A549 (cell line): ENCODE results near the gene PCNT. TPM values are rescaled to one million over a fixed set of nuclear protein-coding genes. Genes with fewer than 3 reads are reported as not detected.
"Not testable (repeated sequence)": the region's sequence is repeated elsewhere in the genome, so short reads cannot be mapped to it uniquely, and the experiment has no call there.

ENCODE experiments used
- ATAC-seq, 2 experiments: fragments of 200-7000 bp in 1 of 2; fragments of >200 bp in 1 of 2; cut with Nextera tagmentation in 1 of 2; cut with Tn5 transposase in 1 of 2; 3 replicates each; pipeline versions ENCODE4 v1.8.0 to v1.9.1; 2018 to 2020; ENCODE audit warnings: mild to moderate bottlenecking in 1 of 2, moderate library complexity in 1 of 2
- CTCF ChIA-PET: fragments of 300-600 bp; sonication (Branson Sonifier 250); formaldehyde crosslinking; extraction: SDS; loops from one replicate; lab custom pipeline; 2021; ENCODE audit warnings: antibody characterized with exemption, inconsistent platforms; lab: Yijun Ruan, JAX
- POLR2A ChIA-PET: fragments of 350-600 bp; formaldehyde crosslinking; extraction: SDS; loops from one replicate; lab custom pipeline; 2021; ENCODE audit warnings: antibody characterized with exemption, inconsistent platforms; lab: Yijun Ruan, JAX
- DNase-seq, 2 experiments: peaks; one replicate each; pipeline versions ENCODE4 v3.0.0 to v3.0.0-alpha.2; 2011 to 2016; ENCODE audit warnings: low read depth in 1 of 2, low spot score in 1 of 2
- FAIRE-seq: peaks from 2 replicates; lab custom pipeline; 2011; peaks lifted over from hg19 to GRCh38; lab: Jason Lieb, UNC
- H3K27ac ChIP-seq, 2 experiments: fragments of >200 bp; sonication (Bioruptor Twin); formaldehyde crosslinking; 3 replicates each; pipeline ENCODE4 v1.5.1; 2016 to 2017
- H3K4me1 ChIP-seq: fragments of >200 bp; sonication (Bioruptor Twin); formaldehyde crosslinking; 3 replicates; pipeline ENCODE4 v1.6.1; 2016
- H3K4me2 ChIP-seq: fragments of >200 bp; sonication (Bioruptor Twin); formaldehyde crosslinking; 3 replicates; pipeline ENCODE4 v1.6.1; 2016
- H3K4me3 ChIP-seq: fragments of >200 bp; sonication (Bioruptor Twin); formaldehyde crosslinking; 3 replicates; pipeline ENCODE4 v1.5.1; 2016
- H3K9me3 ChIP-seq: fragments of >200 bp; sonication (Bioruptor Twin); formaldehyde crosslinking; 3 replicates; pipeline ENCODE4 v1.6.1; 2016
- ATOH8 ChIP-seq: fragments of 250-450 bp; sonication (Bioruptor Pico); IDR thresholded peaks from 2 replicates; pipeline ENCODE4 v1.5.0; 2020; ENCODE audit warnings: low read depth, mild to moderate bottlenecking, moderate library complexity
- BCL3 ChIP-seq: fragments of >200 bp; sonication (Bioruptor Twin); formaldehyde crosslinking; IDR thresholded peaks from 3 replicates; pipeline ENCODE4 v1.6.1; 2016
- BHLHE40 ChIP-seq: IDR thresholded peaks from 2 replicates; pipeline ENCODE4 v1.6.1; 2012; ENCODE audit warnings: low read depth, low read length, inconsistent platforms
- CBX2 ChIP-seq: fragments of 200-600 bp; sonication (generic); IDR thresholded peaks from 2 replicates; pipeline ENCODE4 v1.6.1; 2016; ENCODE audit warnings: low read depth, mild to moderate bottlenecking, borderline replicate concordance
- CTCF ChIP-seq: fragments of >200 bp; sonication (Bioruptor Twin); formaldehyde crosslinking; IDR thresholded peaks from 3 replicates; pipeline ENCODE4 v1.5.1; 2016
- EHMT2 ChIP-seq: fragments of 200-600 bp; sonication (generic); IDR thresholded peaks from 2 replicates; pipeline ENCODE4 v1.6.1; 2016; ENCODE audit warnings: antibody characterized with exemption, low read depth, mild to moderate bottlenecking, moderate library complexity
- ELK1 ChIP-seq: fragments of 150-350 bp; IDR thresholded peaks from 2 replicates; pipeline ENCODE4 v1.6.1; 2014; ENCODE audit warnings: low read depth, mild to moderate bottlenecking, low read length
- ESRRA ChIP-seq: fragments of 150-350 bp; IDR thresholded peaks from 2 replicates; pipeline ENCODE4 v1.6.1; 2014; ENCODE audit warnings: mild to moderate bottlenecking, low read length, borderline replicate concordance
- HDAC2 ChIP-seq: fragments of 200-600 bp; sonication (generic); IDR thresholded peaks from 2 replicates; pipeline ENCODE4 v1.6.1; 2016
- HES2 ChIP-seq: fragments of >200 bp; sonication (Bioruptor Twin); formaldehyde crosslinking; IDR thresholded peaks from 2 replicates; pipeline ENCODE4 v1.6.1; 2016
- JUNB ChIP-seq: fragments of >200 bp; sonication (Bioruptor Twin); formaldehyde crosslinking; IDR thresholded peaks from 2 replicates; pipeline ENCODE4 v1.6.1; 2016
- MAX ChIP-seq: IDR thresholded peaks from 2 replicates; pipeline ENCODE4 v1.6.1; 2012
- MAZ ChIP-seq: fragments of 150-350 bp; IDR thresholded peaks from 2 replicates; pipeline ENCODE4 v1.6.1; 2014; ENCODE audit warnings: antibody characterized with exemption, low read depth, low read length, borderline replicate concordance
- RARB ChIP-seq: fragments of 250-450 bp; sonication (Bioruptor Pico); IDR thresholded peaks from 2 replicates; pipeline ENCODE4 v1.8.0; 2021; ENCODE audit warnings: mild to moderate bottlenecking, moderate library complexity
- SREBF2 ChIP-seq: fragments of 450-650 bp; IDR thresholded peaks from 2 replicates; pipeline ENCODE4 v1.6.1; 2014; ENCODE audit warnings: mild to moderate bottlenecking, moderate library complexity
- ZFP36 ChIP-seq: fragments of 450-650 bp; IDR thresholded peaks from 2 replicates; pipeline ENCODE4 v1.6.1; 2014; ENCODE audit warnings: borderline replicate concordance; ENCODE audit not compliant: partially characterized antibody
- ZNF302 ChIP-seq: fragments of 250-450 bp; sonication (Bioruptor Pico); IDR thresholded peaks from 2 replicates; pipeline ENCODE4 v1.9.0; 2021; ENCODE audit warnings: inconsistent platforms, mild to moderate bottlenecking, moderate library complexity
- WGBS: methylation state at CpG from one replicate; pipeline ENCODE4 v1.1.6; 2017; ENCODE audit errors: missing lambda C conversion rate; 5-methylcytosine and 5-hydroxymethylcytosine counted together
- polyA plus RNA-seq, 4 experiments: library from polyadenylated mRNA; depleted of rRNA in 3 of 4; stranded (reverse); fragments of >200 nt; fragmentation: RNase III in 1 of 4; extraction: RNeasy Plus Mini Kit Qiagen cat#74134 plus additional on column Dnase treatment in 1 of 4; gene quantifications; 2 replicates in 3 of 4; 3 replicates in 1 of 4; pipeline ENCODE4 v1.2.3, GENCODE V29; 2011 to 2017

Gene PCNT
- polyA plus RNA-seq, 2 of the 4 experiments (the other 2 are of a cell fraction) = 11.1 to 14.6 TPM

GRCh38 chr21:46308431-46308830 is 15.5 kb upstream of the PCNT start:
- DNase-seq = no peak
- no peak overlapping the region for H3K4me3 ChIP-seq
- 91% methylated on average over 2 of the region's 2 CpGs for WGBS
- H3K9me3 ChIP-seq = no peaks in the 10 kb centered on the region
- H3K4me2 ChIP-seq = no peak overlapping the region
- ChIA-PET CTCF (no interaction called here), POLR2A (no interaction called here)
- H3K27ac ChIP-seq = no peak overlapping the region
- H3K4me1 ChIP-seq = no peaks in the 10 kb centered on the region
- ATAC-seq = no peak
- no peak for FAIRE-seq
- TF ChIP-seq EHMT2 (no peak), ESRRA (no peak), RARB (CRISPR knock-in tag) (no peak), MAZ (no peak), CTCF (no peak), MAX (no peak), ZNF302 (CRISPR knock-in tag) (no peak), SREBF2 (no peak), BCL3 (no peak)

- CTCF ChIA-PET = interaction anchor here (0.6 to 1.3 kb wide), 3 partner anchors 10 to 43 kb away, joined by 3 read pairs; no protein-coding TSS in a partner anchor
- H3K27ac ChIP-seq, FAIRE-seq, H3K4me1 ChIP-seq, POLR2A ChIA-PET, ATAC-seq, H3K4me2 ChIP-seq, H3K9me3 ChIP-seq, DNase-seq, H3K4me3 ChIP-seq: not testable (repeated sequence)
- 92% methylated on average over 8 of the region's 8 CpGs for WGBS
These were observed 13.7 kb upstream of the PCNT start for GRCh38 chr21:46310260-46310659.

- Histone ChIP-seq H3K4me2 (no peak overlapping the region), H3K27ac (no peak overlapping the region), H3K4me3 (no peak overlapping the region), H3K9me3 (no peaks in the 10 kb centered on the region), H3K4me1 (no peaks in the 10 kb centered on the region)
- ATAC-seq = no peak
- no peak for FAIRE-seq
- TF ChIP-seq JUNB = no peak
- no peak for DNase-seq
- CTCF ChIA-PET = no interaction called here
- POLR2A ChIA-PET = no interaction called here
These were observed 12.4 kb upstream of the PCNT start for GRCh38 chr21:46311568-46311967.

- DNase-seq = no peak
- no peaks in the 10 kb centered on the region for H3K4me1 ChIP-seq
- H3K27ac ChIP-seq = no peak overlapping the region
- TF ChIP-seq HES2 = no peak
- POLR2A ChIA-PET = no interaction called here
- FAIRE-seq = no peak
- WGBS = 86% methylated on average over 5 of the region's 5 CpGs
- no peak for ATAC-seq
- H3K9me3 ChIP-seq = no peaks in the 10 kb centered on the region
- no peak overlapping the region for H3K4me3 ChIP-seq
- CTCF ChIA-PET = no interaction called here
- no peak overlapping the region for H3K4me2 ChIP-seq
These were observed 11.0 kb upstream of the PCNT start for GRCh38 chr21:46312949-46313348.

- ATAC-seq (no peak; a peak in 1 of 6 replicates), DNase-seq (no peak), FAIRE-seq (no peak)
- Histone ChIP-seq H3K4me1 (no peaks in the 10 kb centered on the region), H3K4me3 (no peak overlapping the region), H3K4me2 (no peak overlapping the region), H3K9me3 (no peaks in the 10 kb centered on the region), H3K27ac (no peak overlapping the region)
- 92% methylated on average over 20 of the region's 22 CpGs for WGBS
- POLR2A ChIA-PET = no interaction called here
- CTCF ChIA-PET = interaction anchor here (1.5 kb wide), 1 partner anchor 13 kb away, joined by 3 read pairs; no protein-coding TSS in a partner anchor
- no peak for TF ChIP-seq BHLHE40
- no peak for TF ChIP-seq EHMT2
- no peak for TF ChIP-seq HDAC2
- no peak for TF ChIP-seq ZFP36
- TF ChIP-seq ATOH8 (CRISPR knock-in tag) = no peak
- TF ChIP-seq BCL3 = no peak
- TF ChIP-seq CBX2 = no peak
- TF ChIP-seq ELK1 = no peak
These were observed 9.4 kb upstream of the PCNT start for GRCh38 chr21:46314441-46315020.
